GM21515 (cell line): ENCODE data around the gene POTEJ.
"Not testable (repeated sequence)": the region's sequence is repeated elsewhere in the genome, so short reads cannot be mapped to it uniquely, and the experiment has no call there.

Experiments used
- ATAC-seq: cut with Tn5 transposase; IDR thresholded peaks from one replicate; pipeline ENCODE4 v1.9.1; 2021; ENCODE audit not compliant: unreplicated experiment

The POTEJ gene

DNA sequence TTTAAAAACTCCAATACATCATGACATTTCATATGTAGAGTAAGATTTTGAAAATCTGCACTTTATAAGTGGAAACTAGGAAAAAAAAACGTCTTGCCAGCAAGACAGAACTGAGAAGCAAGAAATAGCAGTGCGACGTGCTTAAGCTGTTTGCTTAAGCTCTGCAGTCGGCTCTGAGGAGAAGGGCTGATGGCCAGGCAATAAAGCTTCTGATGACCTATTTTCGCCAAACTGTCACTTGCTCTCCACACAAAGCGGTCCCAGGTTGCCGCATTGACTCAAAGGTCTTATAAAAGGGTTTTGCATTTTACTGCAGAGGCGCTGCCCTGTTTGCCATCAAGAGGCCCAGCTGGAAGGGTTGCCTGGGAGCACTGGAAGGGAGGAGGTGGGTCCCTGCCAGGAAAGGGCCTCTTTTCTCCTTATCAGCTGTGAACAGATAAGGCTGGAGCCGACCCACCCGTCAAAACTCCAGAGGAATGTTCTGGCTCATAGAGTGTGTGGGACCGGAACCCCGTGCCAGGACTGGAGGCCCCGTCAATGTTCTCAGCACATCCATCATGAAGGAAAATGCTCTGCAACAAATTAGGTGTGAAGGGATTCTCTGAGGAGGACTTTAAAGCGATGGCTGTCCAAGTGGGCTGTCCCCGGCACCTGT lies 9.5 kb upstream of the POTEJ start:
- not testable (repeated sequence) for ATAC-seq

DNA sequence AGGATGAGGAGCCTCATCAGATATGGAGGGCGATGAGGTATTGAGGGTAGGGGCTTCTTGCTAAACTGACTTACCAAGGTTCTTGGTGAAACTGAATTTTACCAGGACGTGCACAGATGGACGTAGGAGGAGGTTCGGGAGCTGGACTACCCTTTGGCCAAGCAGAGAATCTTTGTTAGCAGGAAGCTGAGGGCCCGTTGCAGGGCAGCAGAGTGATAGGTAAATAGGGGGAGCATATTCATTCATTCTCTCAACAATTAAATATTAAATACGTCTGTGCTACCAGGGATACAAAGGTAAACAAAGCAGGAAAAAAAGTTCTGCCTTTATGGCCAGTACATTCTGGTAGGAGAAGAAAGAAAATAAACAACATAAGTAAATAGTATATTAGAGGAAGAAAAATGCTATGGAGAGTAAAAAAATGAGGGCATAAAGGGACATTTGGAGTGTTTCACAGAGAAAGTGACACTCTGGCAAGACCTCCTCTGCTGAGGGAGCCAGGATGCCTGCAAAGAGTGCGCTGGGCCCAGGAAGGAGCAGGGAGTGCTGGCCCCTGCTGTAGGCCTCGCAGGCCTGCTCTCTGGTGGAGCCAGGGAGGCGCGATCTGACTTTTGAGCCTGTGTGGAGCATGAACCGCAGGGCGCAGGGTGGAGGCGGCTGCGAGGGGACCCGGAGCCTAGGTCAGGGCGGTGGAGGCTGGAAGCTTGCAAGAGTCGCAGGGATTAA lies 2.8 kb upstream of the POTEJ start:
- not testable (repeated sequence) for ATAC-seq

DNA sequence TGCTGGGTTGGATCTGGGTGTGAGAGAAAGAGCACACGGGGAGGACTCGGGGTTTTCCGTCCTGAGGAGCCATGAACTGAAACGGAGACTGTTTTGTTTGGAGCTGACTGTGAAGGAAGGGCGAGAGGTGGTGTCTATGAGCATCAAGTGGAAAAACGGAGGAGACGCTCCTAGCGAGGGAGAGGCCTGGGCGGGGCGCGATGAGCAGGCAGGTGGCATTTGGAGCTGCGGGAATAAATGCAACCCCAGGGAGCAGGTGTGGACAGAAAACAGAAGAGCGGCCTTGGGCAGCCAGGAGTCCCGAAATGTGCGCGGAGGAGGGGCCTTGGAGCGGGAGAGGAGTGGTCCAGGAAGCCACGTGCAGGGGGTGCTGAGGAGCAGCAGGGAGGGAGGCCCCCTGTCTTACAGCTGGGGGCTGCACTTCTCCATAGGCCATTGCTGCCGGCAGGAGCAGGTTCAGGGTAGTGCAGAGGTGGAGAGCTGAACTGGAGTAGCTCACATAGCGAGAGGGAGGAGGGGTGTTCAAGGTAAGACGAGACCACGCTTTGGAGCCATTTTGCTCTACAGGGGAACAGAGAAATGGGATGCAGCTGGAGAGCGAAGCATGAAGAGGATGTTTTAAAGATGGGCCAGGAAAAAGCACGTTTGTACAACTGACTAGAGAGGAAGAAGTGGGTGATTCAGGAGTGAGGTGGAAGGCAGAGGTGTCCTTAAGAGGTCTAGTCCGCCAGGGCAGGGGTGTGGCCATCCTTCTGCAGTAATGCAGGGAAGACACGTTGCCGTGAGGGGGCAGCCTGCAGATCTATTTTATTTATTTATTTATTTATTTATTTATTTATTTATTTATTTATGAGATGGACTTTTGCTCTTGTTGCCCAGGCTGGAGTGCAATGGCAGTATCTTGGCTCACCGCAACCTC lies 2.0 kb upstream of the POTEJ start:
- not testable (repeated sequence) for ATAC-seq

DNA sequence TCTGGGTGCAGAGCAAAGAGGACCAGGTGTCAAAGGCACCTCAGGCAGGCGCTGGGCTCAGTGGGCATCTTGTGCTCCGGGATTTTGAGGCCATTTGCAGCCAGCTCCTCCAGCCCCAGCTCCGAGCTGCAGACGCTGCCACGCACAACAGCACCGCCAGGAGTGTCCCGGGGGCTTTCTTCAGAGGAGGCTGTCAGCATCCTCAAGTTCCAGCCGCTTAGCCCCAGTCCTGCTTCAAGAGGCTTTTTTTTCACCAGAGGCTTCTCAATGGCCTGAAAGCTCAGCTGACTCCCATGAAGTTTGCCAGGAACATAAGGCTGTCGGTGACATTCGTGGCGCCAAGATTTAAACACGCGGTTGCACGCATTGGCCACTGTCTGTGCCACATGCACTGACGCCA lies 754 bp upstream of the POTEJ start:
- ATAC-seq: not testable (repeated sequence)

DNA sequence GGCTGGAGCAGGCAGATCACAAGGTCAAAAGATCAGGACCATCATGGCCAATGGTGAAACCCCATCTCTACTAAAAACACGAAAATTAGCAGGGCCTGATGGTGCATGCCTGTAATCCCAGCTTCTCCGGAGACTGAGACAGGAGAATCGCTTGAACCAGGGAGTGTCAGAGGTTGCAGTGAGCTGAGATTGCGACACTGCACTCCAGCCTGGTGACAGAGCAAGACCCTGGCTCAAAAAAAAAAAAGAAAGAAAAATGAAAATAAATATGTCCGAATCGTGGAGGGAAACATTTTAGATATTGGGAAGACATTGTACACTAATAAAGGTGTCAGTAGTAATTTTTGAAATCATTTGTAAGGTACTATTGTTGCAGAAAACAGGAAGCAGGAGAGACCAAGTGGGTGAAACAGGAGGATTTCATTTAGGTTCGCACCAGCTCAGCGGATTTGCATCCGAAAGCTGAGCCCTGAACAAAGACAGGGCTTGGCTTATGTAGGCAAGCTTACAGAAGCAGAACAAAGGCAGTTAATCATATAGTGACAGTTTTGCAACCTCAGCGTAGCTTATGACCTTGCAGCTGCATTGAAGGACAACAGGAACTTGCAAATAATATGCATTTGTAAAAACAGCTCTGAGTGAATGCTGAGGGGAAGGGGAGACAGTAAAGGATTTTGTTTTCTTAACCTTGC lies 17.7 kb downstream of the POTEJ start:
- ATAC-seq: not testable (repeated sequence)

- ATAC-seq: not testable (repeated sequence)
Measured at GRCh38 chr2:130638973-130639372, 27.7 kb downstream of the POTEJ start.

GRCh38 chr2:130641688-130642087 lies 30.4 kb downstream of the POTEJ start:
- not testable (repeated sequence) for ATAC-seq

DNA sequence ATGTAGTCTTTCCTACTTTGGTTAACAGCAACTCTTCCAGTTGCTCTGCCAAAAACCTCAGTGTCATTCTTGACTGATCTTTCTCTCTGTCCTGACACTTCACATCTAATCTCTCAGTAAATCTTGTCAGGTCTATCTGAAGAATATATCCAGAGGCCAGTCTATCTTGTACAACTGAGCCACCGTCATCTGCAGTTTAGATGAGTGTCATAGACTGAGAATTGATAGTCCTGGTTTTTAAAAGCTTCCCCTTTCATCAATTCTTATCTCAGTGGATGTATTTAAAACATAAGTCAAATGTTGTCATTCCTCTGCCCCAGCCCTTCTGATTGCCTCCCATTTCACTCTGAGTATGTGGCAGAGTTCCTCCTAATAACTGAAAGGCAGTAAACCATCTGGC lies 38.0 kb downstream of the POTEJ start:
- not testable (repeated sequence) for ATAC-seq

DNA sequence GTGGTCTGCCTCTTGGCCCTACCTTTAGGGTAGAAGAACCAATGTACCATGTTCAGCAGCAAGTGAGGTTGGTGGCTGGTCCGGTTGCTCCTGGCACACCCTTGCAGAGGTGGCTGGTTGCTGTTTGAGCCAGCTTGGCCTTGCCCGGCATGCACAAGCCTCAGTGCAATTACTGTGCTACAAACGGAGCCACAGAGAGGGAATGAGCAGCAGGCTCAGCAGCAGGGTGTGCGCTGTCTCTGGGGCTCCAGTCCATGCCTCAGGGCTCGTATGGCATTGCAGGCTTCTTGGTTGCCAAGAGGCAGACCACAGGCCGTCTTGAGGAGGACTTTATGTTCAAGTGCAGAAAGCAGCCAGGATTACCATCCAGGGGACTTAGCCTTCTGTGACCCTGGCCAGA lies 53.3 kb downstream of the POTEJ start:
- not testable (repeated sequence) for ATAC-seq

DNA sequence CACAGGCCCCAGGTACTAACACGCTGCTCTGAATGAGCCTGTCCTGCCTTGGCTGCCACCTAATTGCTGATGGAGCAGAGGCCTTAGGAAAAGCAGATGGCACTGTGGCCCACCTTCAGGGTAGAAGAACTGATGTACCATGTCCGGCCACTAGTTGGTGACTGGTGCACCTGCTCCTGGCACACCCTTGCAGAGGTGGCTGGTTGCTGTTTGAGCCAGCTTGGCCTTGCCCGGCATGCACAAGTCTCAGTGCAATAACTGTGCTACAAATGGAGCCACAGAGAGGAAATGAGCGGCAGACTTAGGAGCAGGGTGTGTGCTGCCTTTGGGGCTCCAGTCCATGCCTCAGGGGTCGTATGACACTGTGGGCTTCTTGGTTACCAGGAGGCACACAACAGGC lies 54.4 kb downstream of the POTEJ start:
- ATAC-seq: not testable (repeated sequence)

DNA sequence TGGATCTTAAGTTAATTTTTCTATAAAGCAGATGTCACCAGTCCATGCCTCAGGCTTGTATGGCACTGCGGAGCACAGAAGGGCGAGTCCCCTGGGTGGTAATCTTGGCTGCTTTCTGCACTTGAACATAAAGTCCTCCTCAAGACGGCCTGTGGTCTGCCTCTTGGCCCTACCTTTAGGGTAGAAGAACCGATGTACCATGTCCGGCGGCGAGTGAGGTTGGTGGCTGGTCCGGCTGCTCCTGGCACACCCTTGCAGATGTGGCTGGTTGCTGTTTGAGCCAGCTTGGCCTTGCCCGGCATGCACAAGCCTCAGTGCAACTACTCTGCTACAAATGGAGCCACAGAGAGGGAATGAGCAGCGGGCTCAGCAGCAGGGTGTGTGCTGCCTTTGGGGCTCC lies 56.3 kb downstream of the POTEJ start:
- ATAC-seq: not testable (repeated sequence)

DNA sequence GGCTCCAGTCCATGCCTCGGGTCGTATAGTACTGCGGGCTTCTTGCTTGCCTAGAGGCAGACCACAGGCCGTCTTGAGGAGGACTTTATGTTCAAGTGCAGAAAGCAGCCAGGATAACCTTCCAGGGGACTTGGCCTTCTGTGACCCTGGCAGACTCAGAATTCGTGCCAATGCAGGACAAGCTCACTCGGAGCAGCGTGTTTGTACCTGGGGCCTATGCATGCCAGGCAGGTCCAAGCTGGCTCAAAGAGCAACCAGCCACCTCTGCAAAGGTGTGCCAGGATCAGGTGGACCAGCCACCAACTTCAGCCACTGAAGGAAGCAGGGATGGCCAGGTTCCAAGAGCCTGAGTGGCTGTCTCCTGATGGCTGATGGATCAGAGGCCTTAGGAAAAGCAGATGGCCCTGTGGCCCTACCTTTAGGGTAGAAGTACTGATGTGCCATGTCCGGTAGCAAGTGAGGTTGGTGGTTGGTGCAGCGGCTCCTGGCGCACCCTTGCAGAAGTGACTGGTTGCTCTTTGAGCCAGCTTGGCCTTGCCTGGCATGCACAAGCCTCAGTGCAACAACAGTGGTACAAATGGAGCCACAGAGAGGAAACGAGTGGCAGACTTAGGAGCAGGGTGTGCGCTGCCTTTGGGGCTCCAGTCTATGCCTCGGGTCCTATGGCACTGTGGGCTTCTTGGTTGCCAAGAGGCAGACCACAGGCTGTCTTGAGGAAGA lies 58.9 kb downstream of the POTEJ start:
- not testable (repeated sequence) for ATAC-seq

- ATAC-seq: not testable (repeated sequence)
Measured at GRCh38 chr2:130692041-130692770, 81.0 kb downstream of the POTEJ start.

DNA sequence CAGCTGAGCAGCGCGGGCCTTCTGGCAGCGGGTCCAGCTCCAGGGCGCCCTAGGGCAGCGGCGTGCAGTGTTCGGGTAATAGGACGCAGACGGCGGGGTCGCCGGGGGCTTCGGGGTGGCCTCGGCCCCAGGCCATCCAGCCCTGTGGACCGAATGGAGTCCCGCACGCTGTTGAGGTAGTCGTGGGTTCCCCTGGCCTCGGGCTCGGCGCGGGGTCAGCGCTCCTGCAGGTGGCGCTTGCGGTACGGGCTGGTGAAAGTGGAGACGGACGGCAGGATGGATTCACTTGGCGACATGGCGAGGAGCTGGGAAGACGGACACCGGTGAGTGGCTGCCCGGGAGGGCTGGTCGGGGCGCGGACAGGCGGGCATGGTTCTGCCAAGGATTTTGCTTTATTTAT lies 82.2 kb downstream of the POTEJ start:
- not testable (repeated sequence) for ATAC-seq

GRCh38 chr2:130703250-130703649 lies 92.0 kb downstream of the POTEJ start:
- ATAC-seq: not testable (repeated sequence)
